H9 (cell line): ENCODE measurements around the gene AK8. TPM values are rescaled to one million over a fixed set of nuclear protein-coding genes. Genes with fewer than 3 reads are reported as not detected.

Experiments used
- DNase-seq: peaks from one replicate; pipeline ENCODE4 v3.0.0-alpha.2; 2017
- H2AFZ ChIP-seq: one replicate; pipeline ENCODE4 v1.6.1; 2013; ENCODE audit warnings: mild to moderate bottlenecking, low read length, control low read depth, moderate library complexity
- H2AK5ac ChIP-seq: 2 replicates; pipeline ENCODE4 v1.6.1; 2013; ENCODE audit warnings: low read length, control low read depth, mixed read lengths; ENCODE audit not compliant: insufficient read length
- H2BK120ac ChIP-seq: one replicate; pipeline ENCODE4 v1.6.1; 2013; ENCODE audit warnings: low read depth, mild to moderate bottlenecking, low read length, control low read depth, inconsistent platforms; ENCODE audit not compliant: poor library complexity, severe bottlenecking
- H2BK12ac ChIP-seq: 2 replicates; pipeline ENCODE4 v1.6.1; 2013; ENCODE audit warnings: low read length, control low read depth, mixed read lengths, low read depth; ENCODE audit not compliant: insufficient read length
- H2BK15ac ChIP-seq: 2 replicates; pipeline ENCODE4 v1.6.1; 2013; ENCODE audit warnings: low read depth, low read length, control low read depth
- H2BK20ac ChIP-seq: one replicate; pipeline ENCODE4 v1.6.1; 2013; ENCODE audit warnings: low read depth, mild to moderate bottlenecking, low read length, control low read depth, inconsistent platforms; ENCODE audit not compliant: poor library complexity, severe bottlenecking
- H2BK5ac ChIP-seq: 2 replicates; pipeline ENCODE4 v1.6.1; 2013; ENCODE audit warnings: low read length, control low read depth, mixed read lengths; ENCODE audit not compliant: insufficient read length
- H3K14ac ChIP-seq: 2 replicates; pipeline ENCODE4 v1.6.1; 2013; ENCODE audit warnings: low read length, control low read depth; ENCODE audit not compliant: insufficient read depth
- H3K18ac ChIP-seq: 2 replicates; pipeline ENCODE4 v1.6.1; 2013; ENCODE audit warnings: low read depth, mild to moderate bottlenecking, mixed read lengths, low read length, control low read depth; ENCODE audit not compliant: insufficient read length
- H3K23ac ChIP-seq: 2 replicates; pipeline ENCODE4 v1.6.1; 2013; ENCODE audit warnings: low read length, control low read depth, mixed read lengths, low read depth; ENCODE audit not compliant: insufficient read length
- H3K23me2 ChIP-seq: 2 replicates; pipeline ENCODE4 v1.6.1; 2013; ENCODE audit warnings: low read depth, mild to moderate bottlenecking, mixed read lengths, low read length, control low read depth; ENCODE audit not compliant: insufficient read length, poor library complexity, severe bottlenecking
- H3K27ac ChIP-seq: 2 replicates; pipeline ENCODE4 v1.5.1; 2013; ENCODE audit warnings: low read length, control low read depth, mixed read lengths, low read depth; ENCODE audit not compliant: insufficient read length
- H3K27me3 ChIP-seq: 2 replicates; pipeline ENCODE4 v1.6.1; 2013; ENCODE audit warnings: low read length, control low read depth, inconsistent platforms; ENCODE audit not compliant: insufficient read depth
- H3K4ac ChIP-seq: 2 replicates; pipeline ENCODE4 v1.6.1; 2013; ENCODE audit warnings: low read depth, mild to moderate bottlenecking, control low read depth, inconsistent platforms, low read length, moderate library complexity
- H3K4me1 ChIP-seq: 2 replicates; pipeline ENCODE4 v1.6.1; 2013; ENCODE audit warnings: low read length, control low read depth, inconsistent platforms; ENCODE audit not compliant: insufficient read depth
- H3K4me2 ChIP-seq: 2 replicates; pipeline ENCODE4 v1.6.1; 2013; ENCODE audit warnings: low read length, control low read depth, mixed read lengths; ENCODE audit not compliant: insufficient read length, insufficient read depth
- H3K56ac ChIP-seq: 2 replicates; pipeline ENCODE4 v1.6.1; 2013; ENCODE audit warnings: low read depth, mild to moderate bottlenecking, mixed read lengths, low read length, control low read depth; ENCODE audit not compliant: insufficient read length
- H3K79me1 ChIP-seq: 2 replicates; pipeline ENCODE4 v1.6.1; 2013; ENCODE audit warnings: low read depth, mild to moderate bottlenecking, moderate library complexity, low read length, control low read depth, inconsistent platforms; ENCODE audit not compliant: insufficient read depth, poor library complexity, severe bottlenecking
- H3K79me2 ChIP-seq: 2 replicates; pipeline ENCODE4 v1.6.1; 2013; ENCODE audit warnings: low read length, control low read depth, inconsistent platforms; ENCODE audit not compliant: insufficient read depth
- H3K9ac ChIP-seq: 2 replicates; pipeline ENCODE4 v1.6.1; 2013; ENCODE audit warnings: low read length, control low read depth, mixed read lengths; ENCODE audit not compliant: insufficient read length; ENCODE audit errors: extremely low read depth
- H3K9me3 ChIP-seq: one replicate; pipeline ENCODE4 v1.6.1; 2013; ENCODE audit warnings: low read depth, low read length, inconsistent platforms; ENCODE audit not compliant: control insufficient read depth
- H3T11ph ChIP-seq: one replicate; pipeline ENCODE4 v1.6.1; 2013; ENCODE audit warnings: mild to moderate bottlenecking, low read length, control low read depth, inconsistent platforms
- H4K20me1 ChIP-seq: one replicate; pipeline ENCODE4 v1.6.1; 2013; ENCODE audit not compliant: control insufficient read depth, insufficient read length, insufficient read depth
- H4K5ac ChIP-seq: 2 replicates; pipeline ENCODE4 v1.6.1; 2013; ENCODE audit warnings: low read depth, mild to moderate bottlenecking, mixed read lengths, low read length, control low read depth; ENCODE audit not compliant: insufficient read length
- H4K8ac ChIP-seq: replicated peaks from 2 replicates; pipeline ENCODE4 v1.6.1; 2013; ENCODE audit warnings: low read length, control low read depth, mixed read lengths, low read depth; ENCODE audit not compliant: insufficient read length
- H4K91ac ChIP-seq: 2 replicates; pipeline ENCODE4 v1.6.1; 2013; ENCODE audit warnings: low read depth, mild to moderate bottlenecking, moderate library complexity, mixed read lengths, low read length, control low read depth; ENCODE audit not compliant: insufficient read length
- H3K27ac Mint-ChIP-seq, 3 experiments: 2 replicates in 2 of 3; 3 replicates in 1 of 3; pipeline ENCODE4 v1.8.0; 2020 to 2021; ENCODE audit warnings: mixed read lengths in 3 of 3, mild to moderate bottlenecking in 1 of 3, moderate library complexity in 1 of 3
- H3K27me3 Mint-ChIP-seq: 2 replicates; pipeline ENCODE4 v1.8.0; 2021; ENCODE audit warnings: low read depth, mild to moderate bottlenecking, moderate library complexity, mixed read lengths
- H3K36me3 Mint-ChIP-seq, 3 experiments: 2 replicates in 2 of 3; 3 replicates in 1 of 3; pipeline ENCODE4 v1.8.0; 2020 to 2021; ENCODE audit warnings: low read depth in 3 of 3, mixed read lengths in 3 of 3; ENCODE audit not compliant: insufficient read depth in 1 of 3
- H3K4me1 Mint-ChIP-seq, 2 experiments: 2 replicates each; pipeline ENCODE4 v1.8.0; 2020; ENCODE audit warnings: mixed read lengths in 2 of 2
- H3K4me3 Mint-ChIP-seq, 2 experiments: 2 replicates in 1 of 2; 3 replicates in 1 of 2; pipeline ENCODE4 v1.8.0; 2020 to 2021; ENCODE audit warnings: mild to moderate bottlenecking in 2 of 2, mixed read lengths in 2 of 2, moderate library complexity in 1 of 2
- H3K9me3 Mint-ChIP-seq, 2 experiments: 2 replicates in 1 of 2; 3 replicates in 1 of 2; pipeline ENCODE4 v1.8.0; 2020; ENCODE audit warnings: mild to moderate bottlenecking in 2 of 2, mixed read lengths in 2 of 2, moderate library complexity in 1 of 2
- CTCF ChIP-seq: fragments of 200-600 bp; sonication (generic); conservative IDR thresholded peaks from 3 replicates; pipeline ENCODE4 v1.8.0; 2021; ENCODE audit warnings: antibody characterized with exemption, mild to moderate bottlenecking
- WGBS: extraction: QIAGEN DNeasy Blood & Tissue Kit; methylation state at CpG from one replicate; pipeline ENCODE4 v1.1.7; 2013; ENCODE audit warnings: missing lambda C conversion rate, low lambda C conversion rate, mixed read lengths; ENCODE audit not compliant: insufficient read length; ENCODE audit errors: extremely low coverage; 5-methylcytosine and 5-hydroxymethylcytosine counted together
- total RNA-seq: library from RNA; stranded (reverse); gene quantifications from 2 replicates; pipeline ENCODE4 v1.2.1, GENCODE V29; 2021

AK8 gene
- total RNA-seq, 1 experiment from 2014 or later = 0.44 TPM

- no peak overlapping the region for H2AFZ ChIP-seq
- H3K18ac ChIP-seq = no peak overlapping the region
- Mint-ChIP-seq H3K4me1 (peaks cover 28 to 29% of the 10 kb centered on the region in 2 experiments), H3K27ac (no peak overlapping the region), H3K4me3 (no peak overlapping the region), H3K36me3 (no peaks in the 10 kb centered on the region; a peak in 1 of 7 replicates), H3K27me3 (peaks cover 14% of the 10 kb centered on the region), H3K9me3 (peaks cover 0 to 7% of the 10 kb centered on the region in 2 experiments; a peak in 2 of 5 replicates)
- no peak overlapping the region for H2BK120ac ChIP-seq
- no peak overlapping the region for H2AK5ac ChIP-seq
- no peak overlapping the region for H2BK15ac ChIP-seq
- H4K5ac ChIP-seq = no peak overlapping the region
- no peak for DNase-seq
- H3K9ac ChIP-seq = no peak overlapping the region
- H2BK12ac ChIP-seq = no peak overlapping the region
- H3K4ac ChIP-seq = no peak overlapping the region
- H3K4me1 ChIP-seq = peaks cover 4% of the 10 kb centered on the region; the same call in 1 of the 2 replicates
- no peak overlapping the region for H4K8ac ChIP-seq
- no peaks in the 10 kb centered on the region for H4K20me1 ChIP-seq
- no peak overlapping the region for H3K56ac ChIP-seq
- H3K27me3 ChIP-seq = no peaks in the 10 kb centered on the region
- no peak overlapping the region for H3K4me2 ChIP-seq
- no peak overlapping the region for H2BK5ac ChIP-seq
- no peak overlapping the region for H3K23ac ChIP-seq
- no peak overlapping the region for H4K91ac ChIP-seq
- H3K79me1 ChIP-seq = no peaks in the 10 kb centered on the region
- H3K14ac ChIP-seq = no peak overlapping the region
- H2BK20ac ChIP-seq = no peak overlapping the region
- no CpG with 5 or more reads among the region's 11 CpGs for WGBS
- no peaks in the 10 kb centered on the region for H3K23me2 ChIP-seq
- TF ChIP-seq CTCF = no peak
- no peaks in the 10 kb centered on the region for H3K79me2 ChIP-seq
- no peaks in the 10 kb centered on the region for H3K9me3 ChIP-seq
- no peak overlapping the region for H3T11ph ChIP-seq
- no peak overlapping the region for H3K27ac ChIP-seq
These were observed 67.8 kb downstream of the AK8 start for GRCh38 chr9:132810314-132810713.
